Measurements from ENCODE around the gene TM9SF2.

The TM9SF2 gene

GRCh38 chr13:99580500-99581268, 79.4 kb downstream of the TM9SF2 start:
- DNase-seq: no peak

GRCh38 chr13:99582511-99582910, 81.2 kb downstream of the TM9SF2 start:
- no peak for DNase-seq

- no peak for DNase-seq
These were observed 84.3 kb downstream of the TM9SF2 start for GRCh38 chr13:99585609-99586008.

GRCh38 chr13:99587021-99587420, 85.7 kb downstream of the TM9SF2 start:
- DNase-seq: no peak

GRCh38 chr13:99587893-99588606, 86.8 kb downstream of the TM9SF2 start:
- DNase-seq: no peak

GRCh38 chr13:99589575-99589974, 88.3 kb downstream of the TM9SF2 start:
- DNase-seq: no peak

GRCh38 chr13:99590519-99591011, 89.3 kb downstream of the TM9SF2 start:
- DNase-seq: no peak

- no peak for DNase-seq
These were observed 94.9 kb downstream of the TM9SF2 start for GRCh38 chr13:99596180-99596579.

- no peak for DNase-seq
These were observed 99.0 kb downstream of the TM9SF2 start for GRCh38 chr13:99600318-99600717.

GRCh38 chr13:99601535-99601934, 100.3 kb downstream of the TM9SF2 start:
- no peak for DNase-seq

GRCh38 chr13:99604636-99605035, 103.4 kb downstream of the TM9SF2 start:
- no peak for DNase-seq

- peak; percentile 58 for DNase-seq
These were observed 104.4 kb downstream of the TM9SF2 start for GRCh38 chr13:99605420-99606323.

- peak; percentile 89 for DNase-seq
These were observed 105.2 kb downstream of the TM9SF2 start, which contains the start of gene CLYBL for GRCh38 chr13:99606324-99607066. TSS of gene CLYBL (plus strand) at chr13:99606690.

GRCh38 chr13:99608345-99608744, 107.1 kb downstream of the TM9SF2 start:
- DNase-seq: no peak

GRCh38 chr13:99610702-99611289, 109.5 kb downstream of the TM9SF2 start:
- DNase-seq: no peak
